ENCODE results near the gene NADK.

Gene NADK

GRCh38 chr1:1786836-1787605, 8.8 kb upstream of the NADK start:
- no peak for DNase-seq (ENCODE audit: low read depth in 2 of 3, low spot score in 1 of 3)

- no peak for DNase-seq (ENCODE audit: low read depth in 2 of 3, low spot score in 1 of 3)
Observed at GRCh38 chr1:1785666-1786065, 7.4 kb upstream of the NADK start.

DNA sequence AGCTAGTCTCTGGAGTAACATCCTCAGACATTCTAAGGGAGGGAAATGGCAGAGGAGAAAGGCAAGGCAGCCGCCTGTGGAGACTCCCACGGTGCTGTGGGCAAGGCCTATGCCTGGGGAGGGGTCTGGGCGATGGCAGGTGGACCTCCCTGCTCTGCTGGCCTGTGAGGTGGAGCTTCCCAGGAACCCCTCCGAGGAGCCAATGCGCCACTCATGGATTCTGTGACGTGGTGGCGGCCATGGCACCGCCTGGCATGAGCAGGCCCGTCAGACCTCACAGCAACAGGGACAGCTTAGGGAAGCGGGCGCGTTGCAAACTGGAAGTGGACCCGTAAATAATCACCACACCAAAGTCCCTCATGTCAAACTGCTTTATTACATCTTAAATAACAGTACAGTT, 6.7 kb upstream of the NADK start:
- DNase-seq (ENCODE audit: low read depth in 2 of 3, low spot score in 1 of 3), result no peak

- no peak for DNase-seq (ENCODE audit: low read depth in 2 of 3, low spot score in 1 of 3)
Observed at GRCh38 chr1:1783320-1783719, 5.0 kb upstream of the NADK start.

- DNase-seq (ENCODE audit: low read depth in 2 of 3, low spot score in 1 of 3), result no peak
Observed at GRCh38 chr1:1782399-1783221, 4.3 kb upstream of the NADK start.

GRCh38 chr1:1781526-1781903, 3.2 kb upstream of the NADK start:
- DNase-seq (ENCODE audit: low read depth in 2 of 3, low spot score in 1 of 3), result no peak

DNA sequence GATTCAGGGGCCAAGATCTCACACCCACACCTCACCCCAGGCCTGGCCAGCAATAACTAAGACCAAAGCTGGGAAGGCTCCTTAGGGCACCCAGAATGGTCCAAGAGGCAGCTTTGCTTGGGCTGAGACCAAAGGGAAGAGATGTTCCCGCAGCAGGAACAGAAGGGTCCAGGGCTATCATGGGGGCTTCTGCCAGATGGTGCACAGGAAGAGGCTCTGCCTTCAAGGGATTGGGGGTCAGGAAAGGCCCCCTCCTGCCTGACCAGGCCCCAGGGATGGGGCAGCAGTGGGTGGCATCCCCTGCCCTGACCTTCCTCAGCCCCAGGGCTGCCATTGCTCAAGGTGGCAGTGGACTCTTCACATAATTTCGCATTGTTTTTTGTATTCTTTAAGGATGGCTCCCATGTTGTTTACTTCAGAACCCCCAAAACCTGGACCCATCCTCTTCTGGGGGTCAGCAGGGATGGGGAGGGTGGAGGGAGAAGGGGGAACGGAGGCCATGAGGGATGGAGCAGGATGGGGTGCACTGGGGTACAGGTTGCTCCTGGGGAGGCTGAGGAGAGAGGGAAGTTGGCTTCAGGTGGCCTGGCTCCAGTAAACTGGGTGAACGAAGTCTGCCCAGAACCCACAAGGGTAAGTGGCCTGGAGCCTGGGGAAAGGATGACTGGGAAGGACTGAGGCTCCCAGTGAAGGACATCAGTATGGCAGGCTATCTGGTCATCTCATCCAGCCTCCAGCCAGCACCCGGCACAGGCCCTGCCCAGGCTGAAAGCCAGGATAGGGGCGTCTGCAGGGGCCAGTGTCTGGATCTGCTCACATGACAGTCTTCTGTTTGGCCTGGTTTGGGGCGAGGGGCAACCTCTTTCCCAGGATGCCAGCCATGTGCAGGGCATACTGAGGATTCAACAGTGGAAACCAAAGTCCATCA, 2.6 kb upstream of the NADK start:
- DNase-seq (ENCODE audit: low read depth in 2 of 3, low spot score in 1 of 3), result no peak

- DNase-seq (ENCODE audit: low read depth in 2 of 3, low spot score in 1 of 3), result peak in 2 of 3 donors; percentile 42 to 56
Observed at GRCh38 chr1:1779691-1780597, 1.7 kb upstream of the NADK start.

DNA sequence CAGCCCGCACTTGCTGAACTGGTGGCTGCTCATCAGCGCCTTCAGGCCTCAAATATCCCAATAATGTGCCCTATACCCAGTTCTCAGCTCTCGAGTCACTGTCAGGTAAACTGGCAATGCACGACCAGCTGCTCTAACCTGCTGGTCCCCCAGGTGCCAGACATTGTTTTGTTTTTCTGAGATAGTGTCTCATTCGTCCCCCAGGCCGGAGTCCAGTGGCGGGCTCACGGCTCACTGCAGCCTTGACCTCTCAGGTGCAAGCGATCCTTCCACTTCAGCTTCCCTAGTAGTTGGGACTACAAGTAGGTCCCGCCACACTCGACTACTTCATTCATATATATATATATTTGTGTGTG, 1.0 kb upstream of the NADK start:
- no peak for DNase-seq (ENCODE audit: low read depth in 2 of 3, low spot score in 1 of 3)

GRCh38 chr1:1778663-1779319, 521 bp upstream of the NADK start:
- peak; percentile 52 to 74 (median 65) for DNase-seq (ENCODE audit: low read depth in 2 of 3, low spot score in 1 of 3)

- DNase-seq (ENCODE audit: low read depth in 2 of 3, low spot score in 1 of 3), result no peak
Observed at GRCh38 chr1:1777583-1777899, 729 bp downstream of the NADK start.

DNA sequence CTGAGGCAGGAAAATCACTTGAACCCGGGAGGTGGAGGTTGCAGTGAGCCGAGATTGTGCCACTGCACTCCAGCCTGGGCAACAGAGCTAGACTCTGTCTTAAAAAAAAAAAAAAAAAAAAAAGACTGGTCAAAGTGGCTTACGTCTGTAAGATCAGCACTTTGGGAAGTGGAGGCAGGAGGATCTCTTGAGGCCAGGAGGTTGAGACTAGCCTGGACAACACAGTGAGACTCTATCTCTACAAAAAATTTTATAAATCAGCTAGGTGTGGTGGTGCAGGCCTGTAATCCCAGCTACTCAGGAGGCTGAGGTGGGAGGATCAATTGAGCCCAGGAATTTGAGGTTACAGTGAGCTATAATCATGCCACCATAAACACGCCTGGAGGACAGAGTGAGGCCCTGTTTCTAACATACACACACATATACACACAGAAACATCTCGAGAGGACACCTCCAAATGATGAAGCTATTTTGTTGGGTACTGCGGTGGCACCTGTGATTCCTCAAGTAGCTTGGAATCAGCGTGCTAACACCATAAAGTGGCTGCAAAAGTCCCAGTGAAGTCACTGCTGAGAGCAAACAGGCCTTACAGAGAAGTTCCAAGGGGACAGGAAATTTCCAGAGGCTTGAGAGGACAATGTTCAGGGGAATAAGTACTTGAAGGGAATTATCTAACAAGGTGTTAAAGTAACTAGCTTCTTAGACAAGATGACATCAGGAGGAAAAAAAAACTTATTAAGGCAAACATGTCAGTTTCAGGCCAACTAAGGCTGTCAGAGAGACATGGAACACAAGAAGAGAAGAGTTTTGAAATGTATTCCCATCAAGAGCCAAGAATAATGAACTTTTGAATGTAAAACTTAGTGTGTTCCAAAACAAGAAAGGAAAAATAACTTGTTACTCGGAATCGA, 1.3 kb downstream of the NADK start:
- no peak for DNase-seq (ENCODE audit: low read depth in 2 of 3, low spot score in 1 of 3)

DNA sequence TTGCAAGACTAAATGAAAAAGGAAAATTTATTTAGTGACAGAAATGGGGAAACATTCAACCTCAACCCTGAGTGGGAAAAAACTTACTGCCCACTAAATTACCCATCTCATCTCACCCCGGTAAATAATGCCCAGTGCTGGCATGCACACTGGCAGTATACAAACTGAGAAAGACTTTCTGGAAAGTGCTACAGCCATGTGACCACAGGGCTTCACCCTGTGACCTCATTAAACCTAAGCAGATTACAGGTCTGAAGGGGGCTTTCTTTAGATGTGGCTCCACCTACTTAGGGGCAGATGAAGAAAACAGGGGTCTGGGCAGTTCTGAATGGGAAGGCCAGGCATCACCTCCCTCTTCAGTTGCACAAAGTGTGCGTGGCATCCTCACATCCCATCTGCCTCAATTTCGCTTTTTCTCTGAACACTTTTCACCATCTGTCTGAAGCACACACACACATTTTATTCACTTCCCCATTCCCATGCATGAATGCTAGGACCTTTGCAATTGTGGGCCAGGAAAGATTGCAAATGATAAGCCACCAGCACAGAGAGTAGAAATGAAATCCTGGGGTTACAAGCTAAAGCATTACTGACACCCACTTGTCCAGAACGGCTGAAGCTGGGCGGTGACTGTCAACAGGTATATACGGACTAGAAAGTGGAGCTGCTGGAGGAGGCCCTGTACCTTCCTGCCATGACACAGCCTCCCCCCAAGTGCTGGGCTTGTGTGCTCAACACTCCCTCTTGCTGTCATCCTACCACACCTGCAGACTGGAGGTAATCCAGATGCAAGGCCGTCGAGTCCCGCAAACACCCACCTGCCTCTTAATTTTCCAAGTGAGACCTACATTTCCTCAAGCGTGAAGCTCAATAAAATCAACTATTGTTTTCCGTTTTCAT, 2.7 kb downstream of the NADK start:
- no peak for DNase-seq (ENCODE audit: low read depth in 2 of 3, low spot score in 1 of 3)

- no peak for DNase-seq (ENCODE audit: low read depth in 2 of 3, low spot score in 1 of 3)
Observed at GRCh38 chr1:1773874-1774273, 4.4 kb downstream of the NADK start.

- no peak for DNase-seq (ENCODE audit: low read depth in 2 of 3, low spot score in 1 of 3)
Observed at GRCh38 chr1:1771096-1771495, 7.2 kb downstream of the NADK start.

GRCh38 chr1:1770102-1770501, 8.2 kb downstream of the NADK start:
- no peak for DNase-seq (ENCODE audit: low read depth in 2 of 3, low spot score in 1 of 3)

DNA sequence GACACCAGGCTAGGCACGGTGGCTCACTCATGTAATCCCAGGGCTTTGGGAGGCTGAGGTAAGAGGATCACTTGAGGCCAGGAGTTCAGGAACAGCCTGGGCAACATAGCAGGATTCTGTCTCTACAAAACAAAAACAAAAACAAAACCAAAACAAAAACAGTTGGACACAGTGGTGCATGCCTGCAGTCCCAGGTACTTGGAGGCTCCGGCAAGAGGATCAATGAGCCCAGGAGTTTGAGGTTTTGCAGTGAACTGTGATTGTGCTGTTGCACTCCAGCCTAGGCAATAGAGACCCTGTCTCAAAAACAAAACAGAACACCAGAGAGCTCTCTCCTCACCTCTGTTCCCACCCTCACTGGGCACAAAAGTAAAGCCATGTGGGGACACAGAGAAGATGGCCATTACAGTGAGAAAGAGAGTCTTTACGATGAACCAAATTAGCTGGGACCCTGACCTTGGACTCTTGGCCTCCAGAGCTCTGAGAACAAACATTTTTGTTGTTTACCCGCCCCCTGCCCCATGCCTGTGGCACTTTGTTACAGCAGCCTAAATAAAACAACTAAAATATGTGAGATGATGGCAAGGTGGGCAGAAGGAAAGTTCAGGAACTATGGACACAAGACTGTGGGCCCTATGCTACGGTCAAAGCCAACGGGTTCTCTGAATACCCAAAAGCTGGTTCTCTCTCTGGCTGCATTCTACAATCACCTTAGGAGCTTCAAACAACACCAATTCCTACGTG, 9.8 kb downstream of the NADK start:
- no peak for DNase-seq (ENCODE audit: low read depth in 2 of 3, low spot score in 1 of 3)
